ENCODE results near the gene FNBP1.

DNA sequence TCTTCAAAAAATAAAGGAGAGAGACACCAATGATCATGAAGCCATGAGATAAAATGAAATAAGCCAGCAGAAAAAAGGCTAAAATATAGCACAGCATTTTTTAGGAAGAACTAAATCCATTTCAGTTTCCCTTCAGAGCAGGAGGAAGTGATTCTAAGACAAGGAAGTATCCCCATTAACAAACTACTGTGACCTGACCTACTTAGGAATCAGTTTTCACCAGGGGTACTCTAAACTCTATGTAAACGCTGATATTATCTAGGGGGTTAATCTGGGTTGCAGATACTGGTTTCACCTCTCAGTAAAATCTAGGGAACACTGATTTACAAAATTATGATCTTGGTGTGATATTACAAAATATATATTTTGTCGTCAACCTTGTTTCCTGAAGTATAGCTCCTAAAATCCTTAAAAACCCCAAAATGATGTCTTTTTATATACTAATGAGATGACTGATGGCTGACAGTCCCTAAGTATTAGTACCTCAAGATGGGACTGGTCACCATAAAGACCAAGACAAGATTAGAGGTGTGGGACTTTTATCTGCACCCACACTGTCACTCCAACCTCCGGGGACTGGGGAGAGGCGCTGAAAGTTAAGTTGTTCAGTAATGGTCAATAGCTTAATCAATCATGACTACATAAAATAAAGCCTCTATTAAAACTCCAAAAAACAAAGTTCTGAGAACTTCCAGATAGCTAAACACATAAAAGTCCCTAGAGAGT is 2.9 kb upstream of the FNBP1 start:
- TF ChIP-seq, protein P1, sequence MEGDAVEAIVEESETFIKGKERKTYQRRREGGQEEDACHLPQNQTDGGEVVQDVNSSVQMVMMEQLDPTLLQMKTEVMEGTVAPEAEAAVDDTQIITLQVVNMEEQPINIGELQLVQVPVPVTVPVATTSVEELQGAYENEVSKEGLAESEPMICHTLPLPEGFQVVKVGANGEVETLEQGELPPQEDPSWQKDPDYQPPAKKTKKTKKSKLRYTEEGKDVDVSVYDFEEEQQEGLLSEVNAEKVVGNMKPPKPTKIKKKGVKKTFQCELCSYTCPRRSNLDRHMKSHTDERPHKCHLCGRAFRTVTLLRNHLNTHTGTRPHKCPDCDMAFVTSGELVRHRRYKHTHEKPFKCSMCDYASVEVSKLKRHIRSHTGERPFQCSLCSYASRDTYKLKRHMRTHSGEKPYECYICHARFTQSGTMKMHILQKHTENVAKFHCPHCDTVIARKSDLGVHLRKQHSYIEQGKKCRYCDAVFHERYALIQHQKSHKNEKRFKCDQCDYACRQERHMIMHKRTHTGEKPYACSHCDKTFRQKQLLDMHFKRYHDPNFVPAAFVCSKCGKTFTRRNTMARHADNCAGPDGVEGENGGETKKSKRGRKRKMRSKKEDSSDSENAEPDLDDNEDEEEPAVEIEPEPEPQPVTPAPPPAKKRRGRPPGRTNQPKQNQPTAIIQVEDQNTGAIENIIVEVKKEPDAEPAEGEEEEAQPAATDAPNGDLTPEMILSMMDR (IDR thresholded peaks at IDR 0.05; ENCODE audit: insufficient read depth, low read depth, low read length) = no peak
- no peak for TF ChIP-seq EZH2 (IDR thresholded peaks at IDR 0.05; ENCODE audit: insufficient read depth, low read length)
